Fibroblast of the aortic adventitia (primary cell): ENCODE results near the gene BCAS3. TPM values are rescaled to one million over a fixed set of nuclear protein-coding genes. Genes with fewer than 3 reads are reported as not detected.
"Not testable (repeated sequence)": the region's sequence is repeated elsewhere in the genome, so short reads cannot be mapped to it uniquely, and the experiment has no call there.

ENCODE experiments used
- DNase-seq: peaks from one replicate; pipeline ENCODE4 v3.0.0-alpha.2; 2010; ENCODE audit warnings: low read depth
- H3K4me3 ChIP-seq: 2 replicates; pipeline ENCODE4 v1.5.1; 2011; ENCODE audit warnings: low read depth, mild to moderate bottlenecking, control low read depth, low read length, moderate library complexity
- CTCF ChIP-seq: IDR thresholded peaks from 2 replicates; pipeline ENCODE4 v1.5.1; 2011; ENCODE audit warnings: mild to moderate bottlenecking, low read length, control low read depth, inconsistent platforms; ENCODE audit not compliant: insufficient read depth
- total RNA-seq: library from RNA; depleted of rRNA; stranded (reverse); fragments of >200 nt; gene quantifications from 2 replicates; pipeline ENCODE4 v1.2.3, GENCODE V29; 2012; ENCODE audit warnings: low replicate concordance

BCAS3 gene
- total RNA-seq, 1 donor = 29.6 TPM

GRCh38 chr17:60851181-60851580 is 173.5 kb downstream of the BCAS3 start:
- no peak overlapping the region for H3K4me3 ChIP-seq
- TF ChIP-seq CTCF = no peak
- DNase-seq = no peak

GRCh38 chr17:60857556-60858080 is 180.0 kb downstream of the BCAS3 start:
- TF ChIP-seq CTCF = no peak
- no peak for DNase-seq
- no peak overlapping the region for H3K4me3 ChIP-seq

- DNase-seq = no peak
- TF ChIP-seq CTCF = no peak
These were observed 184.8 kb downstream of the BCAS3 start for GRCh38 chr17:60862482-60862881.

GRCh38 chr17:60863892-60864707 is 186.4 kb downstream of the BCAS3 start:
- no peak overlapping the region for H3K4me3 ChIP-seq
- peak; percentile 66 for DNase-seq
- TF ChIP-seq CTCF = no peak

More at GRCh38 chr17:60862482-60862881, 184.8 kb downstream of the BCAS3 start:
- H3K4me3 ChIP-seq = no peak overlapping the region

- TF ChIP-seq CTCF = no peak
- DNase-seq = no peak
- no peak overlapping the region for H3K4me3 ChIP-seq
These were observed 187.0 kb downstream of the BCAS3 start for GRCh38 chr17:60864708-60865005.

GRCh38 chr17:60874772-60875171 is 197.1 kb downstream of the BCAS3 start:
- no peak for TF ChIP-seq CTCF
- no peak for DNase-seq
- H3K4me3 ChIP-seq = no peak overlapping the region

GRCh38 chr17:60886731-60887613 is 209.3 kb downstream of the BCAS3 start:
- not testable (repeated sequence) for H3K4me3 ChIP-seq

More at GRCh38 chr17:60886731-60887613, 209.3 kb downstream of the BCAS3 start:
- not testable (repeated sequence) for DNase-seq
